GM12878 (cell line): ENCODE data around the gene MRPS12. TPM values are rescaled to one million over a fixed set of nuclear protein-coding genes. Genes with fewer than 3 reads are reported as not detected.

ENCODE experiments used
- ATAC-seq: fragments of 200-7000 bp; cut with Tn5 transposase; 3 replicates; pipeline ENCODE4 v1.9.1; 2020; ENCODE audit warnings: mild to moderate bottlenecking, moderate library complexity
- BruUV-seq: library from RNA; stranded (reverse); fragments of 400-500 nt; replicated peaks from 2 replicates; lab custom pipeline; 2021; lab: Mats Ljungman, UMichigan
- CTCF ChIA-PET: fragments of 300-600 bp; sonication (Branson Sonifier 250); formaldehyde crosslinking; extraction: SDS; loops from one replicate; lab custom pipeline; 2021; ENCODE audit warnings: inconsistent platforms; lab: Yijun Ruan, JAX
- POLR2A ChIA-PET: fragments of 350-600 bp; formaldehyde crosslinking; extraction: SDS; loops from one replicate; lab custom pipeline; 2021; ENCODE audit warnings: inconsistent platforms; lab: Charles Lee
- RAD21 ChIA-PET: fragments of 300-600 bp; sonication (Branson Sonifier 250); formaldehyde crosslinking; loops from one replicate; lab custom pipeline; 2023; ENCODE audit warnings: antibody characterized with exemption; ENCODE audit not compliant: unreplicated experiment; lab: Charles Lee
- SMC1A ChIA-PET: fragments of 300-600 bp; sonication (Branson Sonifier 250); formaldehyde crosslinking; loops from one replicate; lab custom pipeline; 2023; ENCODE audit not compliant: unreplicated experiment, uncharacterized antibody; lab: Charles Lee
- DNase-seq: peaks from one replicate; pipeline ENCODE4 v3.0.0-alpha.2; 2011; ENCODE audit warnings: low read depth, low spot score
- FAIRE-seq: peaks from 3 replicates; lab custom pipeline; 2011; peaks lifted over from hg19 to GRCh38; lab: Jason Lieb, UNC
- H2AFZ ChIP-seq: 2 replicates; pipeline ENCODE4 v1.6.0; 2011; ENCODE audit warnings: low read depth, low read length, control low read depth; ENCODE audit not compliant: control insufficient read depth
- H3K27ac ChIP-seq: 2 replicates; pipeline ENCODE4 v1.5.1; 2011; ENCODE audit warnings: control low read depth; ENCODE audit not compliant: control insufficient read depth, insufficient read depth
- H3K27me3 ChIP-seq, 2 experiments: replicated peaks in 1 of 2; 2 replicates each; pipeline versions ENCODE4 v1.6.0 to v1.6.1; 2011; ENCODE audit warnings: low read length in 1 of 2; ENCODE audit not compliant: control insufficient read depth in 2 of 2, insufficient read depth in 2 of 2
- H3K36me3 ChIP-seq, 2 experiments: 2 replicates each; pipeline ENCODE4 v1.5.1; 2011; ENCODE audit warnings: low read length in 1 of 2; ENCODE audit not compliant: control insufficient read depth in 2 of 2, insufficient read depth in 2 of 2
- H3K4me1 ChIP-seq: 2 replicates; pipeline ENCODE4 v1.6.1; 2011; ENCODE audit warnings: mild to moderate bottlenecking, low read length, moderate library complexity, mixed read lengths; ENCODE audit not compliant: control insufficient read depth, insufficient read depth
- H3K4me2 ChIP-seq: 2 replicates; pipeline ENCODE4 v1.6.0; 2011; ENCODE audit warnings: control low read depth; ENCODE audit not compliant: control insufficient read depth, insufficient read depth
- H3K4me3 ChIP-seq: fragments of 200-600 bp; sonication (generic); 2 replicates; pipeline ENCODE4 v1.5.1; 2016
- H3K79me2 ChIP-seq: 2 replicates; pipeline ENCODE4 v1.6.0; 2011; ENCODE audit warnings: low read length; ENCODE audit not compliant: control insufficient read depth, insufficient read depth
- H3K9ac ChIP-seq: 2 replicates; pipeline ENCODE4 v1.8.0; 2011; ENCODE audit warnings: low read length, control low read depth, mixed read lengths; ENCODE audit not compliant: control insufficient read depth, insufficient read depth
- H3K9me3 ChIP-seq: replicated peaks from 3 replicates; pipeline ENCODE4 v1.5.1; 2011; ENCODE audit warnings: mild to moderate bottlenecking, low read length; ENCODE audit not compliant: control insufficient read depth, insufficient read depth
- H4K20me1 ChIP-seq: 2 replicates; pipeline ENCODE4 v1.6.0; 2011; ENCODE audit not compliant: control insufficient read depth, insufficient read depth
- ASH2L ChIP-seq: fragments of 300-600, 200-600 bp; sonication (generic); IDR thresholded peaks from 2 replicates; pipeline ENCODE4 v1.6.1; 2017; ENCODE audit warnings: low read depth, mild to moderate bottlenecking, borderline replicate concordance
- EGR1 ChIP-seq, 2 experiments: IDR thresholded peaks; 1 replicate in 1 of 2; 2 replicates in 1 of 2; pipeline ENCODE4 v1.6.1; 2011 to 2012; ENCODE audit warnings: low read depth in 2 of 2, low read length in 2 of 2, borderline replicate concordance in 1 of 2, mild to moderate bottlenecking in 1 of 2, moderate library complexity in 1 of 2
- EP300 ChIP-seq, 2 experiments: fragments of 150-350 bp in 1 of 2; IDR thresholded peaks; 2 replicates each; pipeline ENCODE4 v1.6.1; 2011 to 2012; ENCODE audit warnings: low read depth in 2 of 2, low read length in 2 of 2, borderline replicate concordance in 1 of 2, improper control_type of control experiment in 1 of 2, inconsistent platforms in 1 of 2; ENCODE audit not compliant: control insufficient read depth in 1 of 2
- FOXM1 ChIP-seq: IDR thresholded peaks from 2 replicates; pipeline ENCODE4 v1.6.1; 2012; ENCODE audit warnings: low read depth, mild to moderate bottlenecking, inconsistent platforms, low read length, moderate library complexity
- HDAC2 ChIP-seq: fragments of 200-600 bp; sonication (generic); IDR thresholded peaks from 2 replicates; pipeline ENCODE4 v1.6.1; 2017
- JUND ChIP-seq: IDR thresholded peaks from 2 replicates; pipeline ENCODE4 v1.6.1; 2012; ENCODE audit warnings: low read depth, mild to moderate bottlenecking, low read length, improper control_type of control experiment, moderate library complexity
- MYB ChIP-seq: fragments of 150-350 bp; IDR thresholded peaks from 2 replicates; pipeline ENCODE4 v1.6.1; 2014; ENCODE audit warnings: mild to moderate bottlenecking, low read depth, low read length, borderline replicate concordance
- NFYA ChIP-seq: IDR thresholded peaks from 2 replicates; pipeline ENCODE4 v1.6.1; 2011; ENCODE audit warnings: low read depth, mild to moderate bottlenecking, low read length, improper control_type of control experiment, borderline replicate concordance
- PAX5 ChIP-seq: IDR thresholded peaks from 2 replicates; pipeline ENCODE4 v1.6.1; 2011; ENCODE audit warnings: low read depth, low read length, borderline replicate concordance
- RAD51 ChIP-seq: fragments of 450-650 bp; IDR thresholded peaks from 2 replicates; pipeline ENCODE4 v1.6.1; 2016; ENCODE audit warnings: moderate library complexity, mild to moderate bottlenecking, inconsistent platforms
- SMAD1 ChIP-seq: fragments of 450-650 bp; IDR thresholded peaks from 2 replicates; pipeline ENCODE4 v1.6.1; 2018; ENCODE audit warnings: mild to moderate bottlenecking, low read depth; ENCODE audit not compliant: partially characterized antibody
- whole genome bisulfite sequencing: methylation state at CpG from one replicate; pipeline ENCODE4 v1.1.6; 2016; ENCODE audit warnings: low lambda C conversion rate; ENCODE audit not compliant: insufficient replicate concordance, insufficient coverage; ENCODE audit errors: missing lambda C conversion rate; 5-methylcytosine and 5-hydroxymethylcytosine counted together
- in situ Hi-C: fragments of 300-500 bp; cut with MboI; formaldehyde crosslinking; loops from 9 replicates; pipeline ENCODE4 v1.14.3; 2018; ENCODE audit warnings: mixed read lengths
- intact Hi-C: fragments of 100-400 bp; cut with micrococcal nuclease; formaldehyde crosslinking; loops from one replicate; pipeline ENCODE4 v1.14.2; 2022; ENCODE audit not compliant: unreplicated experiment
- polyA plus RNA-seq, 11 experiments: library from polyadenylated mRNA; depleted of rRNA in 4 of 11; unstranded in 6 of 11; stranded (reverse) in 5 of 11; fragments of >200 nt; fragmentation: Nextera tagmentation in 4 of 11; fragmentation: Illumina TruSeq in 1 of 11; extraction: Ambion mirVana in 4 of 11; extraction: Trizol in 1 of 11; gene quantifications; 1 replicate in 1 of 11; 2 replicates in 10 of 11; pipeline versions ENCODE4 v1.2.1 to v1.2.3, GENCODE V29; 2011 to 2016; ENCODE audit warnings: inconsistent platforms in 2 of 11, missing spikeins in 2 of 11, low read depth in 1 of 11
- total RNA-seq, 4 experiments: library from RNA; depleted of rRNA in 3 of 4; stranded (reverse); fragments of >200 nt in 3 of 4; fragmentation: Illumina TruSeq in 1 of 4; extraction: Trizol in 1 of 4; gene quantifications; 2 replicates each; pipeline versions ENCODE4 v1.2.1 to v1.2.3, GENCODE V29; 2013 to 2021
- TF ChIP-seq, protein P1 (sequence below), 3 experiments: IDR thresholded peaks in 2 of 3; conservative IDR thresholded peaks in 1 of 3; 2 replicates each; pipeline ENCODE4 v1.5.1; 2011; ENCODE audit warnings: low read depth in 3 of 3, low read length in 3 of 3, mild to moderate bottlenecking in 3 of 3, control low read depth in 2 of 3, moderate library complexity in 2 of 3, inconsistent platforms in 1 of 3, mixed read lengths in 1 of 3; ENCODE audit not compliant: control insufficient read depth in 2 of 3, insufficient read depth in 1 of 3; ENCODE audit errors: extremely low read depth in 1 of 3
- TF ChIP-seq, protein P2 (sequence below): fragments of 450-650 bp; formaldehyde crosslinking; IDR thresholded peaks from 2 replicates; pipeline ENCODE4 v1.4.0; 2022; ENCODE audit warnings: mild to moderate bottlenecking, moderate library complexity
- TF ChIP-seq, protein P3 (sequence below): IDR thresholded peaks from 2 replicates; pipeline ENCODE4 v1.6.1; 2011; ENCODE audit warnings: borderline replicate concordance, low read depth, mild to moderate bottlenecking, moderate library complexity, mixed read lengths, low read length; ENCODE audit not compliant: insufficient read depth; ENCODE audit errors: extremely low read length
- TF ChIP-seq, protein P4 (sequence below): IDR thresholded peaks from 2 replicates; pipeline ENCODE4 v1.6.1; 2012; ENCODE audit warnings: low read length, inconsistent platforms

MRPS12 gene
- total and polyA plus RNA-seq, 10 of the 15 experiments (the other 5 are each of a cell fraction or from before 2014, with no cell fraction given): 7.3 to 205 (median 77.3) TPM

DNA sequence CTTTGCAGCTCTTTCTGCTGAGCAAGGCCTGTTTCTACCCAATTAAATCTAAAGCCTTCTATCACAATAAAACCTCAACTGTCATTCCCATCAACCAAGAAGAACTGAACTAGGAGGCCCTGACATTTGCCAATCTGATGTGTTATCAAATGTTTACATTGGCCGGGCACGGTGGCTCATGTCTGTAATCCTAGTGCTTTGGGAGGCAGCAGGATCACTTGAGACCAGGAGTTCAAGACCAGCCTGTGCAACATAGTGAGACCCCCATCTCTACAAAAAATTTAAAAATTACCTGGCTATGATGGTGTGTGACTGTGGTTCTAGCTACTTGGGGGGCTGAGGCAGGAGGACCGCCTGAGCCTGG lies 47.6 kb downstream of the MRPS12 start:
- CTCF ChIA-PET: interaction anchor here (0.9 to 3.8 kb wide), 9 partner anchors 15 to 74 kb away, joined by 3 to 28 read pairs (median 6); partner anchors contain the start of genes MRPS12 and SARS2
- no TSS peak for BruUV-seq
- Histone ChIP-seq H3K9ac (no peak overlapping the region; the same call in 1 of the 2 replicates), H3K4me2 (peak overlapping the region; percentile 11), H4K20me1 (no peaks in the 10 kb centered on the region), H2AFZ (no peak overlapping the region), H3K36me3 (no peaks in the 10 kb centered on the region), H3K9me3 (peaks cover 2% of the 10 kb centered on the region; the same call in 2 of the 3 replicates), H3K4me3 (no peak overlapping the region), H3K79me2 (no peaks in the 10 kb centered on the region), H3K4me1 (peaks cover 21% of the 10 kb centered on the region), H3K27ac (peak overlapping the region; percentile 78), H3K27me3 (peaks cover 0 to 3% of the 10 kb centered on the region in 2 experiments; a peak in 2 of 4 replicates)
- FAIRE-seq (no peak), ATAC-seq (no peak), DNase-seq (no peak)
- intact Hi-C loops (loop anchor here (1.0 to 10.0 kb wide), 3 partner anchors 28 to 426 kb away; partner anchors contain the start of gene ZFP36), in situ Hi-C loops (no loop called here)
- 82% methylated on average over 3 of the region's 3 CpGs for WGBS
- POLR2A ChIA-PET: interaction anchor here (0.6 to 2.5 kb wide), 4 partner anchors 10 to 36 kb away, joined by 3 to 15 read pairs (median 4); no protein-coding TSS in a partner anchor
- RAD21 ChIA-PET: interaction anchor here (0.6 to 3.9 kb wide), 6 partner anchors 9 to 175 kb away, joined by 3 to 27 read pairs (median 4); partner anchors contain the start of gene FBXO27
- SMC1A ChIA-PET: interaction anchor here (1.2 to 4.2 kb wide), 6 partner anchors 17 to 115 kb away, joined by 3 to 20 read pairs (median 6); no protein-coding TSS in a partner anchor
- TF ChIP-seq HDAC2 (no peak), PAX5 (no peak), NFYA (no peak), MYB (no peak), JUND (no peak), EP300 (IDR thresholded peaks at IDR 0.05; ENCODE audit: borderline replicate concordance in 1 of 2, control insufficient read depth in 1 of 2, low read depth in 2 of 2, low read length in 2 of 2) (no peak), EGR1 (IDR thresholded peaks at IDR 0.05; ENCODE audit: borderline replicate concordance in 1 of 2, low read depth in 2 of 2, low read length in 2 of 2) (no peak), ASH2L (no peak), SMAD1 (no peak), RAD51 (no peak), FOXM1 (no peak)
- TF ChIP-seq, protein P1, sequence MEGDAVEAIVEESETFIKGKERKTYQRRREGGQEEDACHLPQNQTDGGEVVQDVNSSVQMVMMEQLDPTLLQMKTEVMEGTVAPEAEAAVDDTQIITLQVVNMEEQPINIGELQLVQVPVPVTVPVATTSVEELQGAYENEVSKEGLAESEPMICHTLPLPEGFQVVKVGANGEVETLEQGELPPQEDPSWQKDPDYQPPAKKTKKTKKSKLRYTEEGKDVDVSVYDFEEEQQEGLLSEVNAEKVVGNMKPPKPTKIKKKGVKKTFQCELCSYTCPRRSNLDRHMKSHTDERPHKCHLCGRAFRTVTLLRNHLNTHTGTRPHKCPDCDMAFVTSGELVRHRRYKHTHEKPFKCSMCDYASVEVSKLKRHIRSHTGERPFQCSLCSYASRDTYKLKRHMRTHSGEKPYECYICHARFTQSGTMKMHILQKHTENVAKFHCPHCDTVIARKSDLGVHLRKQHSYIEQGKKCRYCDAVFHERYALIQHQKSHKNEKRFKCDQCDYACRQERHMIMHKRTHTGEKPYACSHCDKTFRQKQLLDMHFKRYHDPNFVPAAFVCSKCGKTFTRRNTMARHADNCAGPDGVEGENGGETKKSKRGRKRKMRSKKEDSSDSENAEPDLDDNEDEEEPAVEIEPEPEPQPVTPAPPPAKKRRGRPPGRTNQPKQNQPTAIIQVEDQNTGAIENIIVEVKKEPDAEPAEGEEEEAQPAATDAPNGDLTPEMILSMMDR (IDR thresholded peaks at IDR 0.05 in 2 of 3, conservative IDR thresholded peaks at IDR 0.05 in 1 of 3; ENCODE audit: control insufficient read depth in 2 of 3, extremely low read depth in 1 of 3, insufficient read depth in 1 of 3, low read depth in 3 of 3, low read length in 3 of 3): no peak
- TF ChIP-seq, protein P2, sequence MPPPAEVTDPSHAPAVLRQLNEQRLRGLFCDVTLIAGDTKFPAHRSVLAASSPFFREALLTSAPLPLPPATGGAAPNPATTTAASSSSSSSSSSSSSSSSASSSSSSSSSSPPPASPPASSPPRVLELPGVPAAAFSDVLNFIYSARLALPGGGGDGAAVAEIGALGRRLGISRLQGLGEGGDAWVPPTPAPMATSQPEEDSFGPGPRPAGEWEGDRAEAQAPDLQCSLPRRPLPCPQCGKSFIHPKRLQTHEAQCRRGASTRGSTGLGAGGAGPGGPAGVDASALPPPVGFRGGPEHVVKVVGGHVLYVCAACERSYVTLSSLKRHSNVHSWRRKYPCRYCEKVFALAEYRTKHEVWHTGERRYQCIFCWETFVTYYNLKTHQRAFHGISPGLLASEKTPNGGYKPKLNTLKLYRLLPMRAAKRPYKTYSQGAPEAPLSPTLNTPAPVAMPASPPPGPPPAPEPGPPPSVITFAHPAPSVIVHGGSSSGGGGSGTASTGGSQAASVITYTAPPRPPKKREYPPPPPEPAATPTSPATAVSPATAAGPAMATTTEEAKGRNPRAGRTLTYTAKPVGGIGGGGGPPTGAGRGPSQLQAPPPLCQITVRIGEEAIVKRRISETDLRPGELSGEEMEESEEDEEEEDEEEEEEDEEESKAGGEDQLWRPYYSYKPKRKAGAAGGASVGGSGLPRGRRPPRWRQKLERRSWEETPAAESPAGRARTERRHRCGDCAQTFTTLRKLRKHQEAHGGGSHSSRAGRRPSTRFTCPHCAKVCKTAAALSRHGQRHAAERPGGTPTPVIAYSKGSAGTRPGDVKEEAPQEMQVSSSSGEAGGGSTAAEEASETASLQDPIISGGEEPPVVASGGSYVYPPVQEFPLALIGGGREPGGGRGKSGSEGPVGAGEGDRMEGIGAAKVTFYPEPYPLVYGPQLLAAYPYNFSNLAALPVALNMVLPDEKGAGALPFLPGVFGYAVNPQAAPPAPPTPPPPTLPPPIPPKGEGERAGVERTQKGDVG: no peak
- TF ChIP-seq, protein P3, sequence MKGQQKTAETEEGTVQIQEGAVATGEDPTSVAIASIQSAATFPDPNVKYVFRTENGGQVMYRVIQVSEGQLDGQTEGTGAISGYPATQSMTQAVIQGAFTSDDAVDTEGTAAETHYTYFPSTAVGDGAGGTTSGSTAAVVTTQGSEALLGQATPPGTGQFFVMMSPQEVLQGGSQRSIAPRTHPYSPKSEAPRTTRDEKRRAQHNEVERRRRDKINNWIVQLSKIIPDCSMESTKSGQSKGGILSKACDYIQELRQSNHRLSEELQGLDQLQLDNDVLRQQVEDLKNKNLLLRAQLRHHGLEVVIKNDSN: no peak
- TF ChIP-seq, protein P4, sequence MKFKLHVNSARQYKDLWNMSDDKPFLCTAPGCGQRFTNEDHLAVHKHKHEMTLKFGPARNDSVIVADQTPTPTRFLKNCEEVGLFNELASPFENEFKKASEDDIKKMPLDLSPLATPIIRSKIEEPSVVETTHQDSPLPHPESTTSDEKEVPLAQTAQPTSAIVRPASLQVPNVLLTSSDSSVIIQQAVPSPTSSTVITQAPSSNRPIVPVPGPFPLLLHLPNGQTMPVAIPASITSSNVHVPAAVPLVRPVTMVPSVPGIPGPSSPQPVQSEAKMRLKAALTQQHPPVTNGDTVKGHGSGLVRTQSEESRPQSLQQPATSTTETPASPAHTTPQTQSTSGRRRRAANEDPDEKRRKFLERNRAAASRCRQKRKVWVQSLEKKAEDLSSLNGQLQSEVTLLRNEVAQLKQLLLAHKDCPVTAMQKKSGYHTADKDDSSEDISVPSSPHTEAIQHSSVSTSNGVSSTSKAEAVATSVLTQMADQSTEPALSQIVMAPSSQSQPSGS: no peak
